ENCODE measurements around the gene CBX1.
"Not testable (repeated sequence)": the region's sequence is repeated elsewhere in the genome, so short reads cannot be mapped to it uniquely, and the experiment has no call there.

- TF ChIP-seq GABPA (IDR thresholded peaks at IDR 0.05; ENCODE audit: low read depth, low read length); GABPA (CRISPR knock-in tag; IDR thresholded peaks at IDR 0.05; ENCODE audit: low read depth); ZNF335 (CRISPR knock-in tag; IDR thresholded peaks at IDR 0.05); ZFP36 (IDR thresholded peaks at IDR 0.05; ENCODE audit: borderline replicate concordance, low read depth, low read length, partially characterized antibody); ZNF704 (CRISPR knock-in tag; IDR thresholded peaks at IDR 0.05; ENCODE audit: borderline replicate concordance); CTCF (CRISPR knock-in tag; IDR thresholded peaks at IDR 0.05); LRRFIP1 (CRISPR knock-in tag; conservative IDR thresholded peaks at IDR 0.05); TFAP4 (IDR thresholded peaks at IDR 0.05; ENCODE audit: borderline replicate concordance, low read depth); REST (IDR thresholded peaks at IDR 0.05; ENCODE audit: borderline replicate concordance in 1 of 2, low read depth in 1 of 2, low read length in 2 of 2); IRF1 (CRISPR knock-in tag; IDR thresholded peaks at IDR 0.05; ENCODE audit: low read depth); ZNF557 (CRISPR knock-in tag; IDR thresholded peaks at IDR 0.05); JUND (CRISPR knock-in tag; IDR thresholded peaks at IDR 0.05); ZNF101 (CRISPR knock-in tag; IDR thresholded peaks at IDR 0.05; ENCODE audit: borderline replicate concordance, low read depth): not testable (repeated sequence)
These were observed 24.1 kb downstream of the CBX1 start for GRCh38 chr17:48077152-48077551.
